ENCODE measurements around the gene NEUROG2.

NEUROG2 gene

GRCh38 chr4:112472318-112472717, 43.7 kb downstream of the NEUROG2 start:
- no peak for DNase-seq

Measured in Kasumi-1 (cell line).